ENCODE data around the gene ROCK2. TPM values are rescaled to one million over a fixed set of nuclear protein-coding genes. Genes with fewer than 3 reads are reported as not detected.

ROCK2 gene
- total RNA-seq, 1 experiment from 2014 or later = 79.3 TPM

DNA sequence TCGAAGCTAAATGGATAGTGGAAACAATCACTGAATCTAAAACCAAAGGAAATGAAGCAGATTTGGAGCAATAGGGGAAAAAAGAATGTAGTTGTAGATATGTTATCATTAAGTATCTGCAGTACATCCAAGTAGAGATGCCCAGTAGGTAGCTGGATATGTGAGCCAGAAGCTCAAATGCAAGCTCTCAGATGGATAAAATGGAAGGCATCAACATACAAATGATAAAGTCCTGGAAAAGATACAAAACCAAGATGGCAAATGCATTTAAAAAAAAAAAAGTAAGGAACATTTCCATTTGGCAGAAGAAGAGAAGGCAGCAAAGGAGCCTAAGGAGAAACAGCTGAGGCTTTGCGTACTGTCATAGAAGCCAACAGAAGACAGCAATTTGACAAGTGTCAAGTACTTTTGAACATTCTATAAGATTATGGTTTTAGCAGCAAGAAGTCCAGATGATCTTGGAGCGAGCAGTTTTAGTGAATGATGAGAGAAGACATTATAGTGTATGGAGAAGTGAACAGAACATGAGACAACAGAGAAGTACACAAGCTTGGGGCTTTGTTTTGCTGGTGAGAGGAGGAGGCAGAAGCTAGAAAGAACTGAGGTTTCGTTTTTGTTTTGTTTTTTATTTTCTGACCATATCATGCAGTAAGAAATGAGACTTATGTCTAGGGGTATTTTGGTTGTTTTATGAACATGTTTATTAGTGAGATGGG lies 18.3 kb downstream of the ROCK2 start:
- H3K27me3 ChIP-seq (replicated peaks) = no peaks in the 10 kb centered on the region
- peaks cover 12% of the 10 kb centered on the region for H3K4me1 ChIP-seq (replicated peaks)
- H3K27ac ChIP-seq = no peak overlapping the region
- no peaks in the 10 kb centered on the region for H3K9me3 ChIP-seq (replicated peaks)
- DNase-seq (ENCODE audit: low read depth in 1 of 2, low spot score in 2 of 2) = no peak
- no peak overlapping the region for H3K4me3 ChIP-seq
- H3K36me3 ChIP-seq = no peaks in the 10 kb centered on the region

- no peak for DNase-seq (ENCODE audit: low read depth in 1 of 2, low spot score in 2 of 2)
- no peaks in the 10 kb centered on the region for H3K9me3 ChIP-seq (replicated peaks)
- H3K36me3 ChIP-seq = no peaks in the 10 kb centered on the region
- H3K27me3 ChIP-seq (replicated peaks) = no peaks in the 10 kb centered on the region
- H3K4me1 ChIP-seq (replicated peaks) = peaks cover 15% of the 10 kb centered on the region
- no peak overlapping the region for H3K4me3 ChIP-seq
- no peak overlapping the region for H3K27ac ChIP-seq
Measured at GRCh38 chr2:11321847-11322246, 22.6 kb downstream of the ROCK2 start.

DNA sequence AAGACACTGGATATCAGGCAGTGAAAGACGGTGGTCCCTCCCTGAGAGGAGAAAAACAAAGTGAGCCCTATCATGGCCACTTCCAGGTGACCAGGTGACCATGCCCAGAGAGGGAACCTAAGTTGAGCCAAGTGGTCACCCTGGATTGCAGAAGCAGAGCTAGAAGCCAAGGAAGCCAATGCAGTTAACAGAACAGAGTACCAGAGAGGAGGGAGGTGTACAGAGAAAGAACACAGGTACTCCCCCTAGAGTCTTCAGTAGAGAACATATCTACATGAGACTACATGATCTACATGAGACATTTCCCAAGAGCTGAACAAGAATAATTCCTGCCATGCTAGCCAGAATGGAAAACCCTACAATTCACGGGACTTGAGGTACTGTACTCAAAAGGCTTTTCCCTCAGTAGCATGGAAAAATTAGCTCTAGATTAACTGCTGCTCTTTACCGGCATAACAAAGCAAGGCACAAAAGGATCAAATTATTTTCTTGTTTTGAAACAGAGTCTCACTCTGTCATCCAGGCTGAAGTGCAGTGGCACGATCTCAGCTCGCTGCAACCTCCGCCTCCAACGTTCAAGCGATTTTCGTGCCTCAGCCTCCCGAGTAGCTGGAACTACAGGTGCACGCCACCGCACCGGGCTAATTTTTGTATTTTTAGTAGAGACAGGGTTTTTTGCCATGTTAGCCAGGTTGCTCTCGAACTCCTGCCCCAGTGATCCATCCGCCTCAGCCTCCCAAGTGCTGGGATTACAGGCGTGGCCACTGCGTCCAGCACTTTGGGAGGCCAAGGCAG lies 23.5 kb downstream of the ROCK2 start:
- peaks cover 10% of the 10 kb centered on the region for H3K4me1 ChIP-seq (replicated peaks)
- no peak overlapping the region for H3K27ac ChIP-seq
- H3K27me3 ChIP-seq (replicated peaks) = no peaks in the 10 kb centered on the region
- H3K36me3 ChIP-seq = no peaks in the 10 kb centered on the region
- H3K9me3 ChIP-seq (replicated peaks) = no peaks in the 10 kb centered on the region
- no peak overlapping the region for H3K4me3 ChIP-seq
- DNase-seq (ENCODE audit: low read depth in 1 of 2, low spot score in 2 of 2) = no peak

- no peak overlapping the region for H3K4me3 ChIP-seq
- H3K4me1 ChIP-seq (replicated peaks) = peaks cover 10% of the 10 kb centered on the region
- no peaks in the 10 kb centered on the region for H3K27me3 ChIP-seq (replicated peaks)
- no peaks in the 10 kb centered on the region for H3K36me3 ChIP-seq
- DNase-seq (ENCODE audit: low read depth in 1 of 2, low spot score in 2 of 2) = peak in 1 of 2 experiments; percentile 33
- no peak overlapping the region for H3K27ac ChIP-seq
- H3K9me3 ChIP-seq (replicated peaks) = no peaks in the 10 kb centered on the region
Measured at GRCh38 chr2:11319939-11320338, 24.5 kb downstream of the ROCK2 start.

- H3K36me3 ChIP-seq = no peaks in the 10 kb centered on the region
- DNase-seq (ENCODE audit: low read depth in 1 of 2, low spot score in 2 of 2) = no peak
- H3K9me3 ChIP-seq (replicated peaks) = no peaks in the 10 kb centered on the region
- peaks cover 5% of the 10 kb centered on the region for H3K4me1 ChIP-seq (replicated peaks)
- no peak overlapping the region for H3K4me3 ChIP-seq
- no peaks in the 10 kb centered on the region for H3K27me3 ChIP-seq (replicated peaks)
- no peak overlapping the region for H3K27ac ChIP-seq
Measured at GRCh38 chr2:11315074-11315705, 29.2 kb downstream of the ROCK2 start.

GRCh38 chr2:11314487-11314886 lies 29.9 kb downstream of the ROCK2 start:
- Histone ChIP-seq H3K36me3 (no peaks in the 10 kb centered on the region), H3K4me1 (replicated peaks) (no peaks in the 10 kb centered on the region; the same call in 1 of the 2 replicates), H3K9me3 (replicated peaks) (no peaks in the 10 kb centered on the region), H3K4me3 (no peak overlapping the region), H3K27ac (no peak overlapping the region), H3K27me3 (replicated peaks) (no peaks in the 10 kb centered on the region)
- DNase-seq (ENCODE audit: low read depth in 1 of 2, low spot score in 2 of 2) = no peak

DNA sequence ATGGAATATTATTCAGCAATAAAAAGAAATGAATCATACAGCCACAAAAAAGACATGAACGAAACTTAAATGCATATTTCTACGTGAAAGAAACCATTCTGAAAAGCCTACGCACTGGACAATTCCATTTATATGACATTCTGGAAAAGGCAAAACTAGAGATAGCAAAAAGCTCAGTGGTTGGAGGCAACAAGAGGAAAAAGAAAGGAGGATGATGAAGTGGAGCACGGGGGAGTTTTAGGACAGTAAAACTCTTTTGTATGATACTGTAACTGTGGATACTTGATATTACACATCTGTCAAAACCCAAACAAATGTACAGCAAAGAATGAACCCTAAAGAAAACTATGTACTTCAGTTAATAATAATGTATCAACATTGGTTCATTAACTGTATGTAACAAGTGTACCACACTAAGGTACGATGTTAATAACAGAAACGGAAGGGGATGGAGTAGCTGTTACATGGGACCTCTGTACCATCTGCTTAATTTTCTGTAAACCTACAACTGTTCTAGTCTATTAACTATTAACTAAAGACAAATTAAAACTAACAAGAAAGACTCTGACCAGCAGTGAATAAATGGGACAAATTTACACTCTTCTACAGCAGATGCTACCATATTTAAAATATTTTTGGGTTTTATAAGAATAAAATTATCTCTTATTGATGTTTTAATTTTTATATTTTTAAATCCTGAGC lies 31.5 kb downstream of the ROCK2 start:
- no peaks in the 10 kb centered on the region for H3K4me1 ChIP-seq (replicated peaks)
- DNase-seq (ENCODE audit: low read depth in 1 of 2, low spot score in 2 of 2) = no peak
- H3K27me3 ChIP-seq (replicated peaks) = no peaks in the 10 kb centered on the region
- H3K9me3 ChIP-seq (replicated peaks) = no peaks in the 10 kb centered on the region
- no peak overlapping the region for H3K27ac ChIP-seq
- H3K36me3 ChIP-seq = no peaks in the 10 kb centered on the region
- H3K4me3 ChIP-seq = no peak overlapping the region

- Histone ChIP-seq H3K4me3 (no peak overlapping the region), H3K27me3 (replicated peaks) (no peaks in the 10 kb centered on the region), H3K36me3 (no peaks in the 10 kb centered on the region), H3K27ac (no peak overlapping the region), H3K9me3 (replicated peaks) (no peaks in the 10 kb centered on the region), H3K4me1 (replicated peaks) (peaks cover 2% of the 10 kb centered on the region)
- no peak for DNase-seq (ENCODE audit: low read depth in 1 of 2, low spot score in 2 of 2)
Measured at GRCh38 chr2:11311543-11311942, 32.9 kb downstream of the ROCK2 start.

- no peak overlapping the region for H3K27ac ChIP-seq
- no peaks in the 10 kb centered on the region for H3K27me3 ChIP-seq (replicated peaks)
- DNase-seq (ENCODE audit: low read depth in 1 of 2, low spot score in 2 of 2) = no peak
- peaks cover 6% of the 10 kb centered on the region for H3K4me1 ChIP-seq (replicated peaks)
- no peaks in the 10 kb centered on the region for H3K9me3 ChIP-seq (replicated peaks)
- H3K36me3 ChIP-seq = no peaks in the 10 kb centered on the region
- H3K4me3 ChIP-seq = no peak overlapping the region
Measured at GRCh38 chr2:11310212-11310611, 34.2 kb downstream of the ROCK2 start.

DNA sequence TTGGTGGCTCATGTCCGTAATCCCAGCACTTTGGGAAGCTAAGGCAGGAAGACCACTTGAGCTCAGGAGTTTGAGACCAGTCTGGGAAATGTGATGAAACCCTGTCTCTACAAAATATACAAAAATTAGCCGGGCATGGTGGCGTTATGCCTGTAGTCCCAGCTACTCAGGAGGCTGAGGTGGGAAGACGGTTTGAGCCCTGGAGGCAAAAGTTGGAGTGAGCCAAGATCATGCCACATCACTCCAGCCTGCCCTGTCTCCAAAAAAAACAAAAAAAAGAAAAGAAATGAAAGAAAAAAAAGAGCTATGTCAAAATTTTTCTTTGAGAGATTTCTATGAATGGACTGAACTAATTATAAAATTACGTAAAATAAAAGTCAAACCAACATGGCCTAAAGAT lies 34.7 kb downstream of the ROCK2 start:
- Histone ChIP-seq H3K36me3 (no peaks in the 10 kb centered on the region), H3K9me3 (replicated peaks) (no peaks in the 10 kb centered on the region), H3K4me3 (no peak overlapping the region), H3K4me1 (replicated peaks) (peaks cover 6% of the 10 kb centered on the region), H3K27me3 (replicated peaks) (no peaks in the 10 kb centered on the region), H3K27ac (no peak overlapping the region)
- DNase-seq (ENCODE audit: low read depth in 1 of 2, low spot score in 2 of 2) = no peak

DNA sequence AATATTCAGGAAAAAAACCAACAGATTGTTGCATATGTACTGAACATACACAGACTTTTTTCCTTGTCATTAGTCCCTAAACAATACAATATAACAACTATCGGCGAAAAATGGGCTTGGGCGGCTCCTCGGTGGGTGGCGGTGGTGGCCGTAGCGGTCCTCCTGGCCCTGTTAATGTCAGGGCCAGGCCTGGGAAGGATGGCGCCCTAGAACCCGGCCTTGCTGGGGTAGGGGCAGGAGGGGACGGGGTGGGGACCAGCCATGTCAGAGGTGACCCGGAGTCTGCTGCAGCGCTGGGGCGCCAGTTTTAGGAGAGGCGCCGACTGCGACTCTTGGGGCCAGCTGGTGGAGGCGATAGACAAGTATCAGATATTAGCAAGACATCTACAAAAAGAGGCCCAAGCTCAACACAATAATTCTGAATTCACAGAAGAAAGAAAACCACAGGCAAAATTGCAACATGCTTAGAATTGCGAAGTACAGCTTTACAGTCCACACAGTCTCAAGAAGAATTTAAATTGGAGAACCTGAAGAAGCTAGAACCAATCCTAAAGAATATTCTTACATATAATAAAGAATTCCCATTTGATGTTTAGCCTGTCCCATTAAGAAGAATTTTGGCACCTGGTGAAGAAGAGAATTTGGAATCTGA lies 36.5 kb downstream of the ROCK2 start:
- Histone ChIP-seq H3K4me1 (replicated peaks) (peaks cover 6% of the 10 kb centered on the region), H3K27ac (no peak overlapping the region), H3K9me3 (replicated peaks) (no peaks in the 10 kb centered on the region), H3K36me3 (no peaks in the 10 kb centered on the region), H3K27me3 (replicated peaks) (no peaks in the 10 kb centered on the region), H3K4me3 (no peak overlapping the region)
- no peak for DNase-seq (ENCODE audit: low read depth in 1 of 2, low spot score in 2 of 2)

DNA sequence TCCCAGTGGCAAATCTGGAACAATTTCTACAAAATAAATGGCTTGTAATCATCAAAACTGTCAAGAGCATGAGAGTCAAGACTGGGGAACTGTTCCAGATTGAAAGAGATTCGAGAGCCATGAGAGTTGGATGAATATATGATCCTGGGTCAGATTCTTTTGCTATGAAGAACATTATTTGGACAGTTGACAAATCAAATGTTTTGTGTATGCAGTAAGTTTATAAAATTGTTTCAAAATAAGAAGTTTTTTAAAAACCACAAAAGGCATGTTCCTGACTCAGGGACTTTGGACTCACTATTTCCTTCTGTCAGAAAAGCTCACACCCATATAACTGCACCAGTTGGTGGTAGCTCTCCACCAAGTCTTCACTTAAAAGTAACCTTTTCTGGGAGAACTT lies 38.5 kb downstream of the ROCK2 start:
- H3K27me3 ChIP-seq (replicated peaks) = no peaks in the 10 kb centered on the region
- H3K4me1 ChIP-seq (replicated peaks) = peaks cover 6% of the 10 kb centered on the region
- no peak overlapping the region for H3K27ac ChIP-seq
- H3K4me3 ChIP-seq = no peak overlapping the region
- no peaks in the 10 kb centered on the region for H3K36me3 ChIP-seq
- H3K9me3 ChIP-seq (replicated peaks) = no peaks in the 10 kb centered on the region
- peak in 1 of 2 experiments; percentile 5 for DNase-seq (ENCODE audit: low read depth in 1 of 2, low spot score in 2 of 2)

DNA sequence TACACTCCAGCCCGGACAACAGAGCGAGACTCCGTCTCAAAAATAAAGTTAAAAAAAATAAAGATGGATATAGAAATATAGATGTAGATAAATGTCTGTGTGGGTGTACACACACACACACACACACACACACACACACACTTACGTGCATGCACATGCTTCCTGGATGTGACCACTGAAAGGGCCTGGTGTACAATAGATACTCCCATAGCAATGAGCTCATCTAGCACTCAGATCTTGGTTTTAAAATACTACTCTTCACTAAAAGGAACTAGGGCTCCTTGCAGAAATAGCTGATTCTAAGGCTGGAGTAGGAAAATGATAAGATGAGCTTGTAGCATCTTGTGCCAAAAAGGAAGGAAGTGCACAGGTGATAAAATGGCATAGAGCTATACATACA lies 39.1 kb downstream of the ROCK2 start:
- Histone ChIP-seq H3K4me1 (replicated peaks) (peaks cover 6% of the 10 kb centered on the region), H3K27ac (no peak overlapping the region), H3K27me3 (replicated peaks) (no peaks in the 10 kb centered on the region), H3K9me3 (replicated peaks) (no peaks in the 10 kb centered on the region), H3K4me3 (no peak overlapping the region), H3K36me3 (no peaks in the 10 kb centered on the region)
- DNase-seq (ENCODE audit: low read depth in 1 of 2, low spot score in 2 of 2) = no peak
